WTC11 (cell line): ENCODE results near the gene RBFA.

Experiments used
- AFF4 ChIP-seq: sonication (generic); formaldehyde crosslinking; IDR thresholded peaks from 2 replicates; pipeline ENCODE4 v1.8.1; 2023; ENCODE audit warnings: mild to moderate bottlenecking, missing genetic modification reagents, borderline replicate concordance
- ARID4B ChIP-seq: sonication (generic); formaldehyde crosslinking; IDR thresholded peaks from 2 replicates; pipeline ENCODE4 v1.8.0; 2023; ENCODE audit warnings: missing genetic modification reagents, mild to moderate bottlenecking, borderline replicate concordance
- ATF2 ChIP-seq: sonication (generic); formaldehyde crosslinking; IDR thresholded peaks from 2 replicates; pipeline ENCODE4 v1.8.1; 2022; ENCODE audit warnings: low read depth, missing genetic modification reagents, borderline replicate concordance
- ATF3 ChIP-seq: sonication (generic); formaldehyde crosslinking; conservative IDR thresholded peaks from 2 replicates; pipeline ENCODE4 v1.8.1; 2022; ENCODE audit warnings: mild to moderate bottlenecking, missing genetic modification reagents
- CREB1 ChIP-seq: sonication (generic); formaldehyde crosslinking; IDR thresholded peaks from 2 replicates; pipeline ENCODE4 v1.8.0; 2023; ENCODE audit warnings: mild to moderate bottlenecking, missing genetic modification reagents
- E2F4 ChIP-seq: sonication (generic); formaldehyde crosslinking; IDR thresholded peaks from 2 replicates; pipeline ENCODE4 v1.8.1; 2022; ENCODE audit warnings: low read depth, mild to moderate bottlenecking, moderate library complexity, missing genetic modification reagents, borderline replicate concordance
- IRF2 ChIP-seq: sonication (generic); formaldehyde crosslinking; IDR thresholded peaks from 2 replicates; pipeline ENCODE4 v1.8.0; 2022; ENCODE audit warnings: low read depth, missing genetic modification reagents, borderline replicate concordance
- NFYB ChIP-seq: sonication (generic); formaldehyde crosslinking; conservative IDR thresholded peaks from 2 replicates; pipeline ENCODE4 v1.8.0; 2022; ENCODE audit warnings: low read depth, missing genetic modification reagents
- RELA ChIP-seq: sonication (generic); formaldehyde crosslinking; IDR thresholded peaks from 2 replicates; pipeline ENCODE4 v1.8.1; 2022; ENCODE audit warnings: missing genetic modification reagents, mild to moderate bottlenecking, borderline replicate concordance
- SP1 ChIP-seq: sonication (generic); formaldehyde crosslinking; conservative IDR thresholded peaks from 2 replicates; pipeline ENCODE4 v1.8.1; 2022; ENCODE audit warnings: missing genetic modification reagents
- TEAD1 ChIP-seq: sonication (generic); formaldehyde crosslinking; IDR thresholded peaks from 2 replicates; pipeline ENCODE4 v1.8.0; 2022; ENCODE audit warnings: mild to moderate bottlenecking, missing genetic modification reagents
- TF ChIP-seq, protein P1 (sequence below): fragments of 200-600 bp; IDR thresholded peaks from 2 replicates; pipeline ENCODE4 v1.8.0; 2022; ENCODE audit warnings: antibody characterized with exemption
- TF ChIP-seq, protein P2 (sequence below): sonication (generic); formaldehyde crosslinking; IDR thresholded peaks from 2 replicates; pipeline ENCODE4 v1.8.0; 2022; ENCODE audit warnings: mild to moderate bottlenecking, missing genetic modification reagents
- TF ChIP-seq, protein P3 (sequence below): sonication (generic); formaldehyde crosslinking; IDR thresholded peaks from 2 replicates; pipeline ENCODE4 v1.8.0; 2022; ENCODE audit warnings: mild to moderate bottlenecking, missing genetic modification reagents

- TF ChIP-seq, protein P1, sequence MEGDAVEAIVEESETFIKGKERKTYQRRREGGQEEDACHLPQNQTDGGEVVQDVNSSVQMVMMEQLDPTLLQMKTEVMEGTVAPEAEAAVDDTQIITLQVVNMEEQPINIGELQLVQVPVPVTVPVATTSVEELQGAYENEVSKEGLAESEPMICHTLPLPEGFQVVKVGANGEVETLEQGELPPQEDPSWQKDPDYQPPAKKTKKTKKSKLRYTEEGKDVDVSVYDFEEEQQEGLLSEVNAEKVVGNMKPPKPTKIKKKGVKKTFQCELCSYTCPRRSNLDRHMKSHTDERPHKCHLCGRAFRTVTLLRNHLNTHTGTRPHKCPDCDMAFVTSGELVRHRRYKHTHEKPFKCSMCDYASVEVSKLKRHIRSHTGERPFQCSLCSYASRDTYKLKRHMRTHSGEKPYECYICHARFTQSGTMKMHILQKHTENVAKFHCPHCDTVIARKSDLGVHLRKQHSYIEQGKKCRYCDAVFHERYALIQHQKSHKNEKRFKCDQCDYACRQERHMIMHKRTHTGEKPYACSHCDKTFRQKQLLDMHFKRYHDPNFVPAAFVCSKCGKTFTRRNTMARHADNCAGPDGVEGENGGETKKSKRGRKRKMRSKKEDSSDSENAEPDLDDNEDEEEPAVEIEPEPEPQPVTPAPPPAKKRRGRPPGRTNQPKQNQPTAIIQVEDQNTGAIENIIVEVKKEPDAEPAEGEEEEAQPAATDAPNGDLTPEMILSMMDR = no peak
- TF ChIP-seq TEAD1 (CRISPR knock-in tag) (no peak), SP1 (CRISPR knock-in tag) (no peak), IRF2 (CRISPR knock-in tag) (no peak), ATF3 (CRISPR knock-in tag) (no peak), E2F4 (CRISPR knock-in tag) (no peak), AFF4 (no peak), RELA (CRISPR knock-in tag) (no peak), ATF2 (no peak), ARID4B (CRISPR knock-in tag) (no peak), NFYB (CRISPR knock-in tag) (no peak), CREB1 (no peak)
- TF ChIP-seq, protein P2, sequence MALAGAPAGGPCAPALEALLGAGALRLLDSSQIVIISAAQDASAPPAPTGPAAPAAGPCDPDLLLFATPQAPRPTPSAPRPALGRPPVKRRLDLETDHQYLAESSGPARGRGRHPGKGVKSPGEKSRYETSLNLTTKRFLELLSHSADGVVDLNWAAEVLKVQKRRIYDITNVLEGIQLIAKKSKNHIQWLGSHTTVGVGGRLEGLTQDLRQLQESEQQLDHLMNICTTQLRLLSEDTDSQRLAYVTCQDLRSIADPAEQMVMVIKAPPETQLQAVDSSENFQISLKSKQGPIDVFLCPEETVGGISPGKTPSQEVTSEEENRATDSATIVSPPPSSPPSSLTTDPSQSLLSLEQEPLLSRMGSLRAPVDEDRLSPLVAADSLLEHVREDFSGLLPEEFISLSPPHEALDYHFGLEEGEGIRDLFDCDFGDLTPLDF (CRISPR knock-in tag) = no peak
- TF ChIP-seq, protein P3, sequence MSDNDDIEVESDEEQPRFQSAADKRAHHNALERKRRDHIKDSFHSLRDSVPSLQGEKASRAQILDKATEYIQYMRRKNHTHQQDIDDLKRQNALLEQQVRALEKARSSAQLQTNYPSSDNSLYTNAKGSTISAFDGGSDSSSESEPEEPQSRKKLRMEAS = no peak
These were observed 33.7 kb downstream of the RBFA start for GRCh38 chr18:80067897-80068296.
